ENCODE results near the gene RALGAPA1. TPM values are rescaled to one million over a fixed set of nuclear protein-coding genes. Genes with fewer than 3 reads are reported as not detected.

Gene RALGAPA1
- total and polyA plus RNA-seq, 9 of the 15 experiments (the other 6 are each of a cell fraction or from before 2014, with no cell fraction given) = 2.5 to 16.3 (median 6.2) TPM

DNA sequence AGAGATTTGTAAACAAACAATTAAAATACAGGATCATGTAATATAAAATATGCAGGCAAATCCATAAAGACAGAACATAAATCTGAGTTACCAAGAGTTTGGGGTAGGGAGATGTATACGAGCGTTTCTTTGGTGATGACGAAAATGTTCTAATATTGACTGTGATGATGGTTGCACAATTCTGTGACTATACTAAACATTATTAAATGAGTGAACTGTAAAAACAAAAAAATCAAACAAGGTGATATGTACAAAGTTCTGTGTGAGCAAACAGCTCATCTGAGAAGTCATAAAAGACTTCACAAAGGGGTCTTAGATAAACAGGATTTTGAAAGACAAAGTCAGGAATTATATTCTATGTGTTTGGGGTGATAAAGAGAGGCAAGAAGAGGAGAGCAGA is 147.2 kb downstream of the RALGAPA1 start:
- WGBS (ENCODE audit: insufficient coverage, low coverage, missing lambda C conversion rate) = 100% methylated on average over 3 of the region's 3 CpGs
- DNase-seq (ENCODE audit: extremely low read depth in 1 of 4, low spot score in 3 of 4) (no peak), FAIRE-seq (no peak), ATAC-seq (no peak)
- no peaks in the 10 kb centered on the region for H3K36me3 ChIP-seq (ENCODE audit: control insufficient read depth, insufficient read depth, low read length)
- H3K27me3 ChIP-seq (ENCODE audit: control insufficient read depth in 2 of 2, insufficient read depth in 2 of 2, low read length in 2 of 2) = no peaks in the 10 kb centered on the region
- no TSS peak for BruUV-seq (replicated peaks)
- no peaks in the 10 kb centered on the region for H3K9me3 ChIP-seq (replicated peaks; ENCODE audit: control insufficient read depth, insufficient read depth, low read depth, low read length)
- POLR2A ChIA-PET = no interaction called here
- in situ Hi-C loops (cut with MboI) = no loop called here
- H4K20me1 ChIP-seq (replicated peaks; ENCODE audit: control insufficient read depth, insufficient read depth, low read length) = no peaks in the 10 kb centered on the region
- H3K9me1 ChIP-seq (ENCODE audit: control insufficient read depth, insufficient read depth, low read length) = no peaks in the 10 kb centered on the region
- no peak overlapping the region for H2AFZ ChIP-seq (ENCODE audit: low read depth, low read length)
- TF ChIP-seq L3MBTL2 (IDR thresholded peaks at IDR 0.05) = no peak
- no peak for TF ChIP-seq SMARCA4 (IDR thresholded peaks at IDR 0.05)
- TF ChIP-seq, protein P1, sequence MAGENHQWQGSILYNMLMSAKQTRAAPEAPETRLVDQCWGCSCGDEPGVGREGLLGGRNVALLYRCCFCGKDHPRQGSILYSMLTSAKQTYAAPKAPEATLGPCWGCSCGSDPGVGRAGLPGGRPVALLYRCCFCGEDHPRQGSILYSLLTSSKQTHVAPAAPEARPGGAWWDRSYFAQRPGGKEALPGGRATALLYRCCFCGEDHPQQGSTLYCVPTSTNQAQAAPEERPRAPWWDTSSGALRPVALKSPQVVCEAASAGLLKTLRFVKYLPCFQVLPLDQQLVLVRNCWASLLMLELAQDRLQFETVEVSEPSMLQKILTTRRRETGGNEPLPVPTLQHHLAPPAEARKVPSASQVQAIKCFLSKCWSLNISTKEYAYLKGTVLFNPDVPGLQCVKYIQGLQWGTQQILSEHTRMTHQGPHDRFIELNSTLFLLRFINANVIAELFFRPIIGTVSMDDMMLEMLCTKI (IDR thresholded peaks at IDR 0.05; ENCODE audit: partially characterized antibody) = no peak
- TF ChIP-seq HNRNPL (IDR thresholded peaks at IDR 0.05; ENCODE audit: low read depth, low read length) = no peak
- TF ChIP-seq, protein P2, sequence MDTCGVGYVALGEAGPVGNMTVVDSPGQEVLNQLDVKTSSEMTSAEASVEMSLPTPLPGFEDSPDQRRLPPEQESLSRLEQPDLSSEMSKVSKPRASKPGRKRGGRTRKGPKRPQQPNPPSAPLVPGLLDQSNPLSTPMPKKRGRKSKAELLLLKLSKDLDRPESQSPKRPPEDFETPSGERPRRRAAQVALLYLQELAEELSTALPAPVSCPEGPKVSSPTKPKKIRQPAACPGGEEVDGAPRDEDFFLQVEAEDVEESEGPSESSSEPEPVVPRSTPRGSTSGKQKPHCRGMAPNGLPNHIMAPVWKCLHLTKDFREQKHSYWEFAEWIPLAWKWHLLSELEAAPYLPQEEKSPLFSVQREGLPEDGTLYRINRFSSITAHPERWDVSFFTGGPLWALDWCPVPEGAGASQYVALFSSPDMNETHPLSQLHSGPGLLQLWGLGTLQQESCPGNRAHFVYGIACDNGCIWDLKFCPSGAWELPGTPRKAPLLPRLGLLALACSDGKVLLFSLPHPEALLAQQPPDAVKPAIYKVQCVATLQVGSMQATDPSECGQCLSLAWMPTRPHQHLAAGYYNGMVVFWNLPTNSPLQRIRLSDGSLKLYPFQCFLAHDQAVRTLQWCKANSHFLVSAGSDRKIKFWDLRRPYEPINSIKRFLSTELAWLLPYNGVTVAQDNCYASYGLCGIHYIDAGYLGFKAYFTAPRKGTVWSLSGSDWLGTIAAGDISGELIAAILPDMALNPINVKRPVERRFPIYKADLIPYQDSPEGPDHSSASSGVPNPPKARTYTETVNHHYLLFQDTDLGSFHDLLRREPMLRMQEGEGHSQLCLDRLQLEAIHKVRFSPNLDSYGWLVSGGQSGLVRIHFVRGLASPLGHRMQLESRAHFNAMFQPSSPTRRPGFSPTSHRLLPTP (IDR thresholded peaks at IDR 0.05; ENCODE audit: borderline replicate concordance, extremely low read depth, insufficient read length) = no peak
- TF ChIP-seq SOX6 (IDR thresholded peaks at IDR 0.05) = no peak
- no peak for TF ChIP-seq POLR2G (IDR thresholded peaks at IDR 0.05; ENCODE audit: low read depth, low read length)
- no peak for TF ChIP-seq PHB2 (IDR thresholded peaks at IDR 0.05; ENCODE audit: low read depth)
- TF ChIP-seq, protein P3, sequence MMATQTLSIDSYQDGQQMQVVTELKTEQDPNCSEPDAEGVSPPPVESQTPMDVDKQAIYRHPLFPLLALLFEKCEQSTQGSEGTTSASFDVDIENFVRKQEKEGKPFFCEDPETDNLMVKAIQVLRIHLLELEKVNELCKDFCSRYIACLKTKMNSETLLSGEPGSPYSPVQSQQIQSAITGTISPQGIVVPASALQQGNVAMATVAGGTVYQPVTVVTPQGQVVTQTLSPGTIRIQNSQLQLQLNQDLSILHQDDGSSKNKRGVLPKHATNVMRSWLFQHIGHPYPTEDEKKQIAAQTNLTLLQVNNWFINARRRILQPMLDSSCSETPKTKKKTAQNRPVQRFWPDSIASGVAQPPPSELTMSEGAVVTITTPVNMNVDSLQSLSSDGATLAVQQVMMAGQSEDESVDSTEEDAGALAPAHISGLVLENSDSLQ (IDR thresholded peaks at IDR 0.05) = no peak
- TF ChIP-seq HDAC6 (IDR thresholded peaks at IDR 0.05; ENCODE audit: low read depth, low read length) = no peak
- TF ChIP-seq ADNP (tag; IDR thresholded peaks at IDR 0.05) = no peak
- TF ChIP-seq PHF20 (IDR thresholded peaks at IDR 0.05; ENCODE audit: partially characterized antibody) = no peak
- TF ChIP-seq ZNF561 (CRISPR knock-in tag; conservative IDR thresholded peaks at IDR 0.05) = no peak
- TF ChIP-seq ELF4 (CRISPR knock-in tag; IDR thresholded peaks at IDR 0.05) = no peak
- TF ChIP-seq ZC3H4 (CRISPR knock-in tag; IDR thresholded peaks at IDR 0.05; ENCODE audit: borderline replicate concordance) = no peak
- TF ChIP-seq MCM5 (IDR thresholded peaks at IDR 0.05; ENCODE audit: low read depth) = no peak
- no peaks in the 10 kb centered on the region for H3K79me2 ChIP-seq (ENCODE audit: control insufficient read depth, insufficient read depth, low read length)
- intact Hi-C loops (cut with micrococcal nuclease) = no loop called here
- no peak overlapping the region for H3K4me3 ChIP-seq
- no peak overlapping the region for H3K27ac ChIP-seq (ENCODE audit: extremely low read depth, low read depth, low read length)
- CTCF ChIA-PET (ENCODE audit: low intra/inter-chr PET ratio) = no interaction called here
- H3K4me2 ChIP-seq (ENCODE audit: insufficient read depth, low read length) = no peak overlapping the region
- H3K9ac ChIP-seq (ENCODE audit: insufficient read depth in 1 of 2, low read depth in 2 of 2, low read length in 2 of 2) = no peak overlapping the region
- no peaks in the 10 kb centered on the region for H3K4me1 ChIP-seq (replicated peaks in 1 of 2; ENCODE audit: control insufficient read depth in 2 of 2, insufficient read depth in 2 of 2, low read length in 2 of 2)

Measured in K562 (cell line).